Loucy (cell line): Measurements from ENCODE around the gene MROH2B.

Source experiments
- CTCF ChIP-seq: fragments of 200-600 bp; sonication (generic); conservative IDR thresholded peaks from 2 replicates; pipeline ENCODE4 v1.5.1; 2014; ENCODE audit warnings: mild to moderate bottlenecking, antibody characterized with exemption, low read length
- EZH2phosphoT487 ChIP-seq: fragments of 200-600 bp; IDR thresholded peaks from 2 replicates; pipeline ENCODE4 v1.6.1; 2018; ENCODE audit warnings: antibody characterized with exemption, mild to moderate bottlenecking, moderate library complexity, borderline replicate concordance

GRCh38 chr5:40999142-40999541 lies 72.0 kb downstream of the MROH2B start:
- TF ChIP-seq CTCF (no peak), EZH2phosphoT487 (no peak)
